ENCODE measurements around the gene MEGF11.

DNA sequence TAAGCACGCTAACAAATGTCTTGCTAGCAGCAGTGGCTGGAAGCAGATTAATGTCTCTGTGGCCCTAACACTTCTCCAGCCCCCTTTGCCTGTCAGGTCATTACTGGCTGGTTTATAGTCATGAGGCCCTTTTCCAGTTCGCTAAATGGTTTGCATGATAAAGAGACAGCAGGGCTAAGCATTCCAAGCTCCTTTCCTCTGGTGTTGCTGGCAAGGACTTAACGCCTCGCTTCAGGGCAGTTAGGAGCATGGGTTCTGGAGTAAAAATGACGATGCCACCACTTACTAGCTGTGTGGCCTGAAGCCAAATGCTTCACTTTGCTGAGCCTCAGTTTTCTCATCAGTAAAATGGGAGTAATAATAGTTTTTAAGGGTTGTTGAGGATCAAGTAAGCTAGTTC lies 185.9 kb downstream of the MEGF11 start:
- no peak for TF ChIP-seq ZFP30 (CRISPR knock-in tag; IDR thresholded peaks at IDR 0.05)
- no peak for TF ChIP-seq ISL1 (CRISPR knock-in tag; IDR thresholded peaks at IDR 0.05)
- no peak for TF ChIP-seq ZNF8 (CRISPR knock-in tag; IDR thresholded peaks at IDR 0.05)
- TF ChIP-seq ARNTL (CRISPR knock-in tag; IDR thresholded peaks at IDR 0.05; ENCODE audit: borderline replicate concordance, low read depth): no peak
- no peak for TF ChIP-seq TCF4 (CRISPR knock-in tag; IDR thresholded peaks at IDR 0.05; ENCODE audit: borderline replicate concordance)
- no peak for TF ChIP-seq ZFP3 (CRISPR knock-in tag; IDR thresholded peaks at IDR 0.05)
- TF ChIP-seq ZNF70 (CRISPR knock-in tag; IDR thresholded peaks at IDR 0.05): no peak
- TF ChIP-seq, protein P1, sequence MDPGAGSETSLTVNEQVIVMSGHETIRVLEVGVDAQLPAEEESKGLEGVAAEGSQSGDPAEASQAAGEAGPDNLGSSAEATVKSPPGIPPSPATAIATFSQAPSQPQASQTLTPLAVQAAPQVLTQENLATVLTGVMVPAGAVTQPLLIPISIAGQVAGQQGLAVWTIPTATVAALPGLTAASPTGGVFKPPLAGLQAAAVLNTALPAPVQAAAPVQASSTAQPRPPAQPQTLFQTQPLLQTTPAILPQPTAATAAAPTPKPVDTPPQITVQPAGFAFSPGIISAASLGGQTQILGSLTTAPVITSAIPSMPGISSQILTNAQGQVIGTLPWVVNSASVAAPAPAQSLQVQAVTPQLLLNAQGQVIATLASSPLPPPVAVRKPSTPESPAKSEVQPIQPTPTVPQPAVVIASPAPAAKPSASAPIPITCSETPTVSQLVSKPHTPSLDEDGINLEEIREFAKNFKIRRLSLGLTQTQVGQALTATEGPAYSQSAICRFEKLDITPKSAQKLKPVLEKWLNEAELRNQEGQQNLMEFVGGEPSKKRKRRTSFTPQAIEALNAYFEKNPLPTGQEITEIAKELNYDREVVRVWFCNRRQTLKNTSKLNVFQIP (CRISPR knock-in tag; IDR thresholded peaks at IDR 0.05; ENCODE audit: borderline replicate concordance, low read depth): no peak
- TF ChIP-seq, protein P2, sequence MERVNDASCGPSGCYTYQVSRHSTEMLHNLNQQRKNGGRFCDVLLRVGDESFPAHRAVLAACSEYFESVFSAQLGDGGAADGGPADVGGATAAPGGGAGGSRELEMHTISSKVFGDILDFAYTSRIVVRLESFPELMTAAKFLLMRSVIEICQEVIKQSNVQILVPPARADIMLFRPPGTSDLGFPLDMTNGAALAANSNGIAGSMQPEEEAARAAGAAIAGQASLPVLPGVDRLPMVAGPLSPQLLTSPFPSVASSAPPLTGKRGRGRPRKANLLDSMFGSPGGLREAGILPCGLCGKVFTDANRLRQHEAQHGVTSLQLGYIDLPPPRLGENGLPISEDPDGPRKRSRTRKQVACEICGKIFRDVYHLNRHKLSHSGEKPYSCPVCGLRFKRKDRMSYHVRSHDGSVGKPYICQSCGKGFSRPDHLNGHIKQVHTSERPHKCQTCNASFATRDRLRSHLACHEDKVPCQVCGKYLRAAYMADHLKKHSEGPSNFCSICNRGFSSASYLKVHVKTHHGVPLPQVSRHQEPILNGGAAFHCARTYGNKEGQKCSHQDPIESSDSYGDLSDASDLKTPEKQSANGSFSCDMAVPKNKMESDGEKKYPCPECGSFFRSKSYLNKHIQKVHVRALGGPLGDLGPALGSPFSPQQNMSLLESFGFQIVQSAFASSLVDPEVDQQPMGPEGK (CRISPR knock-in tag; IDR thresholded peaks at IDR 0.05; ENCODE audit: borderline replicate concordance): no peak
- TF ChIP-seq, protein P3, sequence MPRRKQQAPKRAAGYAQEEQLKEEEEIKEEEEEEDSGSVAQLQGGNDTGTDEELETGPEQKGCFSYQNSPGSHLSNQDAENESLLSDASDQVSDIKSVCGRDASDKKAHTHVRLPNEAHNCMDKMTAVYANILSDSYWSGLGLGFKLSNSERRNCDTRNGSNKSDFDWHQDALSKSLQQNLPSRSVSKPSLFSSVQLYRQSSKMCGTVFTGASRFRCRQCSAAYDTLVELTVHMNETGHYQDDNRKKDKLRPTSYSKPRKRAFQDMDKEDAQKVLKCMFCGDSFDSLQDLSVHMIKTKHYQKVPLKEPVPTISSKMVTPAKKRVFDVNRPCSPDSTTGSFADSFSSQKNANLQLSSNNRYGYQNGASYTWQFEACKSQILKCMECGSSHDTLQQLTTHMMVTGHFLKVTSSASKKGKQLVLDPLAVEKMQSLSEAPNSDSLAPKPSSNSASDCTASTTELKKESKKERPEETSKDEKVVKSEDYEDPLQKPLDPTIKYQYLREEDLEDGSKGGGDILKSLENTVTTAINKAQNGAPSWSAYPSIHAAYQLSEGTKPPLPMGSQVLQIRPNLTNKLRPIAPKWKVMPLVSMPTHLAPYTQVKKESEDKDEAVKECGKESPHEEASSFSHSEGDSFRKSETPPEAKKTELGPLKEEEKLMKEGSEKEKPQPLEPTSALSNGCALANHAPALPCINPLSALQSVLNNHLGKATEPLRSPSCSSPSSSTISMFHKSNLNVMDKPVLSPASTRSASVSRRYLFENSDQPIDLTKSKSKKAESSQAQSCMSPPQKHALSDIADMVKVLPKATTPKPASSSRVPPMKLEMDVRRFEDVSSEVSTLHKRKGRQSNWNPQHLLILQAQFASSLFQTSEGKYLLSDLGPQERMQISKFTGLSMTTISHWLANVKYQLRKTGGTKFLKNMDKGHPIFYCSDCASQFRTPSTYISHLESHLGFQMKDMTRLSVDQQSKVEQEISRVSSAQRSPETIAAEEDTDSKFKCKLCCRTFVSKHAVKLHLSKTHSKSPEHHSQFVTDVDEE (CRISPR knock-in tag; IDR thresholded peaks at IDR 0.05): no peak
- TF ChIP-seq, protein P4, sequence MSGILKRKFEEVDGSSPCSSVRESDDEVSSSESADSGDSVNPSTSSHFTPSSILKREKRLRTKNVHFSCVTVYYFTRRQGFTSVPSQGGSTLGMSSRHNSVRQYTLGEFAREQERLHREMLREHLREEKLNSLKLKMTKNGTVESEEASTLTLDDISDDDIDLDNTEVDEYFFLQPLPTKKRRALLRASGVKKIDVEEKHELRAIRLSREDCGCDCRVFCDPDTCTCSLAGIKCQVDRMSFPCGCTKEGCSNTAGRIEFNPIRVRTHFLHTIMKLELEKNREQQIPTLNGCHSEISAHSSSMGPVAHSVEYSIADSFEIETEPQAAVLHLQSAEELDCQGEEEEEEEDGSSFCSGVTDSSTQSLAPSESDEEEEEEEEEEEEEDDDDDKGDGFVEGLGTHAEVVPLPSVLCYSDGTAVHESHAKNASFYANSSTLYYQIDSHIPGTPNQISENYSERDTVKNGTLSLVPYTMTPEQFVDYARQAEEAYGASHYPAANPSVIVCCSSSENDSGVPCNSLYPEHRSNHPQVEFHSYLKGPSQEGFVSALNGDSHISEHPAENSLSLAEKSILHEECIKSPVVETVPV (CRISPR knock-in tag; IDR thresholded peaks at IDR 0.05): no peak
